Measurements from ENCODE around the gene EDEM3. TPM values are rescaled to one million over a fixed set of nuclear protein-coding genes. Genes with fewer than 3 reads are reported as not detected.

EDEM3 gene
- total and polyA plus RNA-seq, 4 donors: 11.7 to 53.8 (median 23.7) TPM

DNA sequence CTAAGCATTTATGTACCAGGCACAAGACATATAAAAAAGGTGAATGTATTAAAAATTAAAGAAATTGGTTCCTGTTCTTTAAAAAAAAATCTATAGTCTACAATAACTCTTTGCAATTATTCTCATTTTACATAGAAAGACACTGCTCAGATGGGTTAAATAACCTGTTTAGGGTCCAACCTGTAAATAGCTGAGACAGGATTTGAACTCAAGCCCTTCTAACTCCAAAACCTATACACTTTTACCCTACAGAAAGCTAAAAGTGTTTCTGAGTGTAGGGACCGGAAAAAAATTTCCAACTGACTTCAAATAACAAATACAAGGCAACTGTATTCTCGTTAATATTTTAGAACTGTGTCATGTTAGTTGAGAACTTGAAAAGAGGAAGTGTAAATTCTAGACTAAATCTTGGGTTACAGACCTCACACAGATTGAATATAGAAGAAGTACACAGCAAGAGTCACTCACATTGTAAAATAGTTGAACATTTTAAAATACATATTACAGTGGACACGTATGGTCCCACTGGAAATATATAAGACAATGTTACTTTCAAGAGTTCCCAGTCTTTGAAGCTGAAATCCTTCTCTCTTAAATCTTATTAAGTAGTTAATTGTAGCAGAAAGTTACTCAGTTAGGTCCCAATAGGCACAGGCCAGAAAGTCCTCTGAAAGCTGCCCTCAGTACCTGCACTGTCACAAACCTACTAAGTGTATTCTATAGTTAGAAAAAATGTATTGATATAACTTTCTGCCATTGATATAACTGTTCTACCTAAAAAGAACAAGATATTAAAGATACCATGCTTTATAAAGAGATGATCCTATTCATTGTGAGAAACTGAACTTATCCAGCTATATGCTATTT is 7.3 kb downstream of the EDEM3 start:
- H3K36me3 ChIP-seq (ENCODE audit: control insufficient read depth in 4 of 4, insufficient read depth in 3 of 4, low read depth in 1 of 4, low read length in 3 of 4): peaks cover 0 to 2% (median 0%) of the 10 kb centered on the region in 4 donors
- no peak for DNase-seq (ENCODE audit: low spot score)
- H3K9me3 ChIP-seq (ENCODE audit: control insufficient read depth in 4 of 4, low read length in 3 of 4): no peaks in the 10 kb centered on the region
- peaks cover 3 to 18% (median 12%) of the 10 kb centered on the region in 4 donors for H3K4me1 ChIP-seq (ENCODE audit: control insufficient read depth in 4 of 4, insufficient read depth in 4 of 4, low read length in 3 of 4)
- 87% methylated on average over 3 of the region's 3 CpGs for WGBS
- H3K27ac ChIP-seq (ENCODE audit: low read depth in 1 of 2, low read length in 2 of 2): no peak overlapping the region
- H3K4me3 ChIP-seq (ENCODE audit: low read depth in 1 of 3, low read length in 3 of 3): no peak overlapping the region
- TF ChIP-seq HNF4G (IDR thresholded peaks at IDR 0.05) (no peak), NR2F2 (IDR thresholded peaks at IDR 0.05) (no peak), GABPA (IDR thresholded peaks at IDR 0.05 in 1 of 2, conservative IDR thresholded peaks at IDR 0.05 in 1 of 2) (no peak), HNF4A (conservative IDR thresholded peaks at IDR 0.05) (no peak), FOXA2 (IDR thresholded peaks at IDR 0.05) (no peak), RAD21 (IDR thresholded peaks at IDR 0.05) (no peak), RXRA (IDR thresholded peaks at IDR 0.05) (no peak), EGR1 (IDR thresholded peaks at IDR 0.05; ENCODE audit: low read depth in 2 of 2) (no peak), FOXA1 (IDR thresholded peaks at IDR 0.05) (no peak), TAF1 (conservative IDR thresholded peaks at IDR 0.05) (no peak), YY1 (IDR thresholded peaks at IDR 0.05) (no peak), JUND (IDR thresholded peaks at IDR 0.05) (no peak), SP1 (IDR thresholded peaks at IDR 0.05) (no peak)
- TF ChIP-seq, protein P1, sequence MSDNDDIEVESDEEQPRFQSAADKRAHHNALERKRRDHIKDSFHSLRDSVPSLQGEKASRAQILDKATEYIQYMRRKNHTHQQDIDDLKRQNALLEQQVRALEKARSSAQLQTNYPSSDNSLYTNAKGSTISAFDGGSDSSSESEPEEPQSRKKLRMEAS (IDR thresholded peaks at IDR 0.05): no peak
- TF ChIP-seq, protein P2, sequence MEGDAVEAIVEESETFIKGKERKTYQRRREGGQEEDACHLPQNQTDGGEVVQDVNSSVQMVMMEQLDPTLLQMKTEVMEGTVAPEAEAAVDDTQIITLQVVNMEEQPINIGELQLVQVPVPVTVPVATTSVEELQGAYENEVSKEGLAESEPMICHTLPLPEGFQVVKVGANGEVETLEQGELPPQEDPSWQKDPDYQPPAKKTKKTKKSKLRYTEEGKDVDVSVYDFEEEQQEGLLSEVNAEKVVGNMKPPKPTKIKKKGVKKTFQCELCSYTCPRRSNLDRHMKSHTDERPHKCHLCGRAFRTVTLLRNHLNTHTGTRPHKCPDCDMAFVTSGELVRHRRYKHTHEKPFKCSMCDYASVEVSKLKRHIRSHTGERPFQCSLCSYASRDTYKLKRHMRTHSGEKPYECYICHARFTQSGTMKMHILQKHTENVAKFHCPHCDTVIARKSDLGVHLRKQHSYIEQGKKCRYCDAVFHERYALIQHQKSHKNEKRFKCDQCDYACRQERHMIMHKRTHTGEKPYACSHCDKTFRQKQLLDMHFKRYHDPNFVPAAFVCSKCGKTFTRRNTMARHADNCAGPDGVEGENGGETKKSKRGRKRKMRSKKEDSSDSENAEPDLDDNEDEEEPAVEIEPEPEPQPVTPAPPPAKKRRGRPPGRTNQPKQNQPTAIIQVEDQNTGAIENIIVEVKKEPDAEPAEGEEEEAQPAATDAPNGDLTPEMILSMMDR (IDR thresholded peaks at IDR 0.05; ENCODE audit: low read depth, low read length, missing input control): no peak
- TF ChIP-seq, protein P3, sequence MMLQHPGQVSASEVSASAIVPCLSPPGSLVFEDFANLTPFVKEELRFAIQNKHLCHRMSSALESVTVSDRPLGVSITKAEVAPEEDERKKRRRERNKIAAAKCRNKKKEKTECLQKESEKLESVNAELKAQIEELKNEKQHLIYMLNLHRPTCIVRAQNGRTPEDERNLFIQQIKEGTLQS (IDR thresholded peaks at IDR 0.05): no peak
- TF ChIP-seq, protein P4, sequence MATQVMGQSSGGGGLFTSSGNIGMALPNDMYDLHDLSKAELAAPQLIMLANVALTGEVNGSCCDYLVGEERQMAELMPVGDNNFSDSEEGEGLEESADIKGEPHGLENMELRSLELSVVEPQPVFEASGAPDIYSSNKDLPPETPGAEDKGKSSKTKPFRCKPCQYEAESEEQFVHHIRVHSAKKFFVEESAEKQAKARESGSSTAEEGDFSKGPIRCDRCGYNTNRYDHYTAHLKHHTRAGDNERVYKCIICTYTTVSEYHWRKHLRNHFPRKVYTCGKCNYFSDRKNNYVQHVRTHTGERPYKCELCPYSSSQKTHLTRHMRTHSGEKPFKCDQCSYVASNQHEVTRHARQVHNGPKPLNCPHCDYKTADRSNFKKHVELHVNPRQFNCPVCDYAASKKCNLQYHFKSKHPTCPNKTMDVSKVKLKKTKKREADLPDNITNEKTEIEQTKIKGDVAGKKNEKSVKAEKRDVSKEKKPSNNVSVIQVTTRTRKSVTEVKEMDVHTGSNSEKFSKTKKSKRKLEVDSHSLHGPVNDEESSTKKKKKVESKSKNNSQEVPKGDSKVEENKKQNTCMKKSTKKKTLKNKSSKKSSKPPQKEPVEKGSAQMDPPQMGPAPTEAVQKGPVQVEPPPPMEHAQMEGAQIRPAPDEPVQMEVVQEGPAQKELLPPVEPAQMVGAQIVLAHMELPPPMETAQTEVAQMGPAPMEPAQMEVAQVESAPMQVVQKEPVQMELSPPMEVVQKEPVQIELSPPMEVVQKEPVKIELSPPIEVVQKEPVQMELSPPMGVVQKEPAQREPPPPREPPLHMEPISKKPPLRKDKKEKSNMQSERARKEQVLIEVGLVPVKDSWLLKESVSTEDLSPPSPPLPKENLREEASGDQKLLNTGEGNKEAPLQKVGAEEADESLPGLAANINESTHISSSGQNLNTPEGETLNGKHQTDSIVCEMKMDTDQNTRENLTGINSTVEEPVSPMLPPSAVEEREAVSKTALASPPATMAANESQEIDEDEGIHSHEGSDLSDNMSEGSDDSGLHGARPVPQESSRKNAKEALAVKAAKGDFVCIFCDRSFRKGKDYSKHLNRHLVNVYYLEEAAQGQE (IDR thresholded peaks at IDR 0.05): no peak
- TF ChIP-seq, protein P5, sequence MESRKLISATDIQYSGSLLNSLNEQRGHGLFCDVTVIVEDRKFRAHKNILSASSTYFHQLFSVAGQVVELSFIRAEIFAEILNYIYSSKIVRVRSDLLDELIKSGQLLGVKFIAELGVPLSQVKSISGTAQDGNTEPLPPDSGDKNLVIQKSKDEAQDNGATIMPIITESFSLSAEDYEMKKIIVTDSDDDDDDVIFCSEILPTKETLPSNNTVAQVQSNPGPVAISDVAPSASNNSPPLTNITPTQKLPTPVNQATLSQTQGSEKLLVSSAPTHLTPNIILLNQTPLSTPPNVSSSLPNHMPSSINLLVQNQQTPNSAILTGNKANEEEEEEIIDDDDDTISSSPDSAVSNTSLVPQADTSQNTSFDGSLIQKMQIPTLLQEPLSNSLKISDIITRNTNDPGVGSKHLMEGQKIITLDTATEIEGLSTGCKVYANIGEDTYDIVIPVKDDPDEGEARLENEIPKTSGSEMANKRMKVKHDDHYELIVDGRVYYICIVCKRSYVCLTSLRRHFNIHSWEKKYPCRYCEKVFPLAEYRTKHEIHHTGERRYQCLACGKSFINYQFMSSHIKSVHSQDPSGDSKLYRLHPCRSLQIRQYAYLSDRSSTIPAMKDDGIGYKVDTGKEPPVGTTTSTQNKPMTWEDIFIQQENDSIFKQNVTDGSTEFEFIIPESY (IDR thresholded peaks at IDR 0.05): no peak
- no peaks in the 10 kb centered on the region for H3K27me3 ChIP-seq (ENCODE audit: control insufficient read depth in 4 of 4, insufficient read depth in 4 of 4, low read length in 3 of 4)
- H3K9ac ChIP-seq (ENCODE audit: low read depth in 1 of 2, low read length in 2 of 2): no peak overlapping the region

Data from liver (tissue), 9 donors.